Colonic mucosa (tissue), 4 donors: ENCODE measurements around the gene ARHGAP35. TPM values are rescaled to one million over a fixed set of nuclear protein-coding genes. Genes with fewer than 3 reads are reported as not detected.
A peak's percentile ranks its signal among the peaks of the same experiment; 100 is the strongest.

ENCODE experiments used
- DNase-seq: peaks from one replicate; pipeline ENCODE4 v3.0.0-alpha.2; 2020
- H3K27ac ChIP-seq: fragments of 200-600 bp; one replicate; pipeline ENCODE4 v1.8.0; 2021
- H3K27me3 ChIP-seq: fragments of 200-600 bp; one replicate; pipeline ENCODE4 v1.8.0; 2021
- H3K36me3 ChIP-seq: fragments of 200-600 bp; one replicate; pipeline ENCODE4 v1.8.0; 2021
- H3K4me1 ChIP-seq: fragments of 200-600 bp; one replicate; pipeline ENCODE4 v1.8.0; 2021; ENCODE audit warnings: mild to moderate bottlenecking
- H3K4me3 ChIP-seq: fragments of 200-600 bp; one replicate; pipeline ENCODE4 v1.8.0; 2021
- H3K9ac ChIP-seq, 2 donors: one replicate each; pipeline ENCODE4 v1.7.0; 2013; ENCODE audit warnings: control low read depth in 2 of 2, low read depth in 2 of 2, low read length in 2 of 2
- H3K9me3 ChIP-seq: fragments of 200-600 bp; one replicate; pipeline ENCODE4 v1.8.0; 2021
- intact Hi-C: fragments of 100-400 bp; cut with DNase I; formaldehyde crosslinking; loops from one replicate; pipeline ENCODE4 v1.14.1; 2022
- total RNA-seq, 2 donors: library from RNA; stranded (reverse); fragmentation: NEBNext Ultra II Directional in 1 of 2; extraction: Animal tissue kit (Norgen Biotek cat#: 25700) in 1 of 2; gene quantifications; one replicate each; pipeline ENCODE4 v1.2.1, GENCODE V29; 2021
- TF ChIP-seq, protein P1 (sequence below): fragments of 200-600 bp; IDR thresholded peaks from one replicate; pipeline ENCODE4 v1.8.0; 2022; ENCODE audit warnings: antibody characterized with exemption, mild to moderate bottlenecking
- donor health status: healthy.
- donor health status: DM: no; HTN: no; CAD: no.
- donor health status: DM: no; HTN: no; CAD: no.

ARHGAP35 gene
- total RNA-seq, 2 donors from 2014 or later: 45.1 to 61.3 TPM

GRCh38 chr19:46845959-46846459 is 14.8 kb upstream of the ARHGAP35 start:
- H3K9ac ChIP-seq: no peak overlapping the region
- no peaks in the 10 kb centered on the region for H3K9me3 ChIP-seq
- H3K27ac ChIP-seq: no peak overlapping the region
- TF ChIP-seq, protein P1, sequence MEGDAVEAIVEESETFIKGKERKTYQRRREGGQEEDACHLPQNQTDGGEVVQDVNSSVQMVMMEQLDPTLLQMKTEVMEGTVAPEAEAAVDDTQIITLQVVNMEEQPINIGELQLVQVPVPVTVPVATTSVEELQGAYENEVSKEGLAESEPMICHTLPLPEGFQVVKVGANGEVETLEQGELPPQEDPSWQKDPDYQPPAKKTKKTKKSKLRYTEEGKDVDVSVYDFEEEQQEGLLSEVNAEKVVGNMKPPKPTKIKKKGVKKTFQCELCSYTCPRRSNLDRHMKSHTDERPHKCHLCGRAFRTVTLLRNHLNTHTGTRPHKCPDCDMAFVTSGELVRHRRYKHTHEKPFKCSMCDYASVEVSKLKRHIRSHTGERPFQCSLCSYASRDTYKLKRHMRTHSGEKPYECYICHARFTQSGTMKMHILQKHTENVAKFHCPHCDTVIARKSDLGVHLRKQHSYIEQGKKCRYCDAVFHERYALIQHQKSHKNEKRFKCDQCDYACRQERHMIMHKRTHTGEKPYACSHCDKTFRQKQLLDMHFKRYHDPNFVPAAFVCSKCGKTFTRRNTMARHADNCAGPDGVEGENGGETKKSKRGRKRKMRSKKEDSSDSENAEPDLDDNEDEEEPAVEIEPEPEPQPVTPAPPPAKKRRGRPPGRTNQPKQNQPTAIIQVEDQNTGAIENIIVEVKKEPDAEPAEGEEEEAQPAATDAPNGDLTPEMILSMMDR: no peak
- no peak overlapping the region for H3K4me3 ChIP-seq
- no peaks in the 10 kb centered on the region for H3K36me3 ChIP-seq
- H3K27me3 ChIP-seq: no peaks in the 10 kb centered on the region
- H3K4me1 ChIP-seq: peaks cover 5% of the 10 kb centered on the region
- no peak for DNase-seq
- intact Hi-C loops: no loop called here

- Histone ChIP-seq H3K9me3 (no peaks in the 10 kb centered on the region), H3K4me1 (peaks cover 5% of the 10 kb centered on the region), H3K36me3 (no peaks in the 10 kb centered on the region), H3K9ac (no peak overlapping the region), H3K27me3 (no peaks in the 10 kb centered on the region), H3K27ac (no peak overlapping the region), H3K4me3 (no peak overlapping the region)
- no peak for DNase-seq
- intact Hi-C loops: no loop called here
- TF ChIP-seq, protein P1: no peak
Observed at GRCh38 chr19:46847528-46847927, 13.3 kb upstream of the ARHGAP35 start.

DNA sequence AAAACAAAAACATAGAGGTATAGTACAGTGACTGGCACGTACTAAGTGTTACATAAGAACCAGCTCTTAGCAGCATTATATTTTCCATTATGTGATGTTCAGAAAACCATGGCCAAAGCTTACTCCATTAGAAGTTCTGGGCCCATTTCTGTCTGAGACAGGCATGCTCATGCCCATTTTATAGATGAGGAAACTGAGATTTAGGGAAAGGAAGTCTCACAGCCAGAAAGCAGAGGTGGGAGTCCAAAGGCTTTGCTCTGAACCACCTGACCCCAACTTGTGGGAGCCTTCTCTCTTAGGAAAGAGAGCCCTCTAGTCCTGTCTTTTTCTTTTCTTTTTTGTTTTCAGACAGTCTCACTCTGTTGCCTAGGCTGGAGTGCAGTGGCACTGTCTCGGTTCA is 12.4 kb upstream of the ARHGAP35 start:
- DNase-seq: no peak
- Histone ChIP-seq H3K36me3 (no peaks in the 10 kb centered on the region), H3K9ac (no peak overlapping the region), H3K4me3 (no peak overlapping the region), H3K9me3 (no peaks in the 10 kb centered on the region), H3K27ac (no peak overlapping the region), H3K27me3 (no peaks in the 10 kb centered on the region), H3K4me1 (peaks cover 5% of the 10 kb centered on the region)
- TF ChIP-seq, protein P1: no peak
- intact Hi-C loops: no loop called here

DNA sequence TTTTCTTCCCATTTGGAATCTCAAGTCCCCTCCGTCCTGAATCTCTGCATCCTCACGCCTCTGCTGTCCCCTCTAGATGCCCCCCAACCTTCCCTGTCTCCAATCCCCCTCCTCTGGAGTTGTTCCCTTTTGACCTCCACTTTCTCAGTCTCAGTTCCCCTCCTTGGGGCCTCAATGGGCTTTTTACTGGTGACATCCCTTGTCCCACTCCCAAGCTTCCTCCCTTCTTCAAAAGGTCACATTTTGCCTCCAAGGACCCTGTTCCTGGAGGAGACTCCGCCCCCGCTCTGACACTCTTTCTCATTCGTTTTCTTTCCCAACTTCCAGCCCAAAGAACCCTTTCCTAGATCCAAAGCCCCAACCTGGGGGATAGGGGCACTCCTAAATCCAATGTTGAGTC is 11.2 kb upstream of the ARHGAP35 start:
- Histone ChIP-seq H3K27me3 (no peaks in the 10 kb centered on the region), H3K4me3 (peak overlapping the region; percentile 73), H3K9me3 (no peaks in the 10 kb centered on the region), H3K4me1 (peaks cover 5% of the 10 kb centered on the region), H3K36me3 (no peaks in the 10 kb centered on the region), H3K27ac (peak overlapping the region; percentile 76), H3K9ac (peak overlapping the region; percentile 70 to 93)
- no peak for DNase-seq
- intact Hi-C loops: no loop called here
- TF ChIP-seq, protein P1: no peak

DNA sequence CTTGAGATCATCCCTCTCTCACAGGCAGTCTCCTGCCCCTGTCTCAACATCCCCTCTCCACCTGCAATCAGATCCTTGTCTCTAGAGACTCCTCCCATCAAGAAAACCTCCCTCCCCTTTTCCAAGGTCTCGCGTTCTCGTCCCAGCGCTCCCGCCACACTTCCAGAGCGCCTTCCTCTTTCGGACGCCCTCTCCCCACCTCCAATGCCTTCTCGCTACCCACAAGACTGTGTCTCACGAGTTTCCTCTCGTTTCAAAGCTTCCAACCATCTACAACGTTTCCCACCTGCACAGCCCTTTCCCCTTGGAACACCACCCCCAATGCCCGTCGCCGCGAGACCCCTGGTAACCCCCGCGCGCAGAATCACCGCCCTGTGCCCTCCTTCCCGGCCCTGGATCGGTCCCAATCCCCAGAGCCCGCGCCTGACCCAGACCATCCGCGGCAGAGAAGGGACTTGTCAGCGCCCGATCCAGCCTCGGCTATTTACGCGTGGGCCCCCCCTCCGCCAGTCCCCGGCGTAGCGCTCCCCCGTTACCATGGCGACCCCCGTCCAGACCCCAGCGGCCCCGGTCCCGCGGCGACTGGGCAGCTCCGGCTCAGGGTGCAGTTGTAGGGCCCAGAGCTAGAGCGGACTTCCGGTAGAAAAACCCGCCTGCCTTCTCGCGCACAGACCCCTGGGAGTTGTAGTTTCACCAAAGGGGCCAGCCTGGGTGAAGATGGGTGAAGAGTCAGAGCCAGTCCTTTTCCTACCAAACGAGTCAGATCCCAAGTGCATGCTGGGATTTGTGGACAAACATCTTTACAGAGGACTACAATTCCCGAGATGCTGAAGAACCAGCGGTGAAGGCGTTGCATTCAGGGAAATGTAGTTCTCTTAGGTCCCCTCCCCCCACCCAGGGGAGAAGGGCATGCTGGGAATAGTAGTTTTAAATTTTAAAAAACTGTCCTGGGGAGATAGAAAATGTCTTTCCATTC is 10.3 kb upstream of the ARHGAP35 start, which contains the start of gene AP2S1:
AP2S1 (minus strand) TSS at position 619 of the 976 bp plus-strand sequence; CDS start at position 539, 80 bp downstream.
- H3K9me3 ChIP-seq: no peaks in the 10 kb centered on the region
- H3K36me3 ChIP-seq: no peaks in the 10 kb centered on the region
- H3K9ac ChIP-seq: peak within 1 kb of the TSS; percentile 70 to 93
- DNase-seq: peak; percentile 98
- no peaks in the 10 kb centered on the region for H3K27me3 ChIP-seq
- H3K27ac ChIP-seq: peak within 1 kb of the TSS; percentile 76
- peak within 1 kb of the TSS; percentile 73 for H3K4me3 ChIP-seq
- TF ChIP-seq, protein P1: no peak
- intact Hi-C loops: no loop called here
- H3K4me1 ChIP-seq: peaks cover 5% of the 10 kb centered on the region
